WTC11 (cell line): Measurements from ENCODE around the gene MYRF.

Experiments
- AFF4 ChIP-seq: sonication (generic); formaldehyde crosslinking; IDR thresholded peaks from 2 replicates; pipeline ENCODE4 v1.8.1; 2023; ENCODE audit warnings: mild to moderate bottlenecking, missing genetic modification reagents, borderline replicate concordance
- CTCF ChIP-seq: fragments of 200-600 bp; IDR thresholded peaks from 2 replicates; pipeline ENCODE4 v1.8.0; 2022; ENCODE audit warnings: antibody characterized with exemption
- E2F4 ChIP-seq: sonication (generic); formaldehyde crosslinking; IDR thresholded peaks from 2 replicates; pipeline ENCODE4 v1.8.1; 2022; ENCODE audit warnings: low read depth, mild to moderate bottlenecking, moderate library complexity, missing genetic modification reagents, borderline replicate concordance
- MLX ChIP-seq: sonication (generic); formaldehyde crosslinking; IDR thresholded peaks from 2 replicates; pipeline ENCODE4 v1.8.1; 2023; ENCODE audit warnings: mild to moderate bottlenecking, missing genetic modification reagents, moderate library complexity
- STAT6 ChIP-seq: sonication (generic); formaldehyde crosslinking; conservative IDR thresholded peaks from 2 replicates; pipeline ENCODE4 v1.8.1; 2023; ENCODE audit warnings: mild to moderate bottlenecking, low read depth, missing genetic modification reagents, moderate library complexity
- ZNF281 ChIP-seq: sonication (generic); formaldehyde crosslinking; IDR thresholded peaks from 2 replicates; pipeline ENCODE4 v1.8.0; 2023; ENCODE audit warnings: mild to moderate bottlenecking, missing genetic modification reagents
- ZNF416 ChIP-seq: fragments of 250-450 bp; sonication (Bioruptor Pico); IDR thresholded peaks from 2 replicates; pipeline ENCODE4 v1.9.0; 2021; ENCODE audit warnings: mild to moderate bottlenecking, inconsistent platforms

GRCh38 chr11:61783717-61784505 lies 31.5 kb downstream of the MYRF start:
- TF ChIP-seq CTCF, result no peak
- TF ChIP-seq MLX (CRISPR knock-in tag), result no peak
- no peak for TF ChIP-seq ZNF416
- no peak for TF ChIP-seq STAT6 (CRISPR knock-in tag)
- no peak for TF ChIP-seq E2F4 (CRISPR knock-in tag)
- TF ChIP-seq AFF4 (CRISPR knock-in tag), result no peak
- TF ChIP-seq ZNF281 (CRISPR knock-in tag), result no peak
